K562 (cell line): ENCODE measurements around the gene ZRANB1. TPM values are rescaled to one million over a fixed set of nuclear protein-coding genes. Genes with fewer than 3 reads are reported as not detected.

Source experiments
- ATAC-seq: fragments of 200-7000 bp; cut with Tn5 transposase; 3 replicates; pipeline ENCODE4 v1.9.1; 2020; ENCODE audit warnings: moderate library complexity
- BruUV-seq: library from RNA; stranded (reverse); fragments of 400-500 nt; replicated peaks from 2 replicates; lab custom pipeline; 2021; lab: Mats Ljungman, UMichigan
- CTCF ChIA-PET: fragments of 300-600 bp; formaldehyde crosslinking; extraction: SDS; loops from one replicate; lab custom pipeline; 2021; ENCODE audit warnings: low intra/inter-chr PET ratio; lab: Yijun Ruan, JAX
- POLR2A ChIA-PET: fragments of 300-600, 350-650 bp; sonication (Branson Sonifier 250); formaldehyde crosslinking; extraction: SDS; loops from one replicate; lab custom pipeline; 2021; ENCODE audit warnings: antibody characterized with exemption, inconsistent platforms; lab: Yijun Ruan, JAX
- DNase-seq, 4 experiments: peaks; one replicate each; pipeline versions ENCODE4 v3.0.0 to v3.0.0-alpha.2; 2011 to 2018; ENCODE audit warnings: low spot score in 3 of 4, mixed read lengths in 3 of 4; ENCODE audit errors: extremely low read depth in 1 of 4
- FAIRE-seq: peaks from 2 replicates; lab custom pipeline; 2011; peaks lifted over from hg19 to GRCh38; lab: Jason Lieb, UNC
- H2AFZ ChIP-seq: 2 replicates; pipeline ENCODE4 v1.6.0; 2011; ENCODE audit warnings: low read depth, low read length, control low read depth, inconsistent platforms
- H3K27ac ChIP-seq: fragments of 200-600 bp; 3 replicates; pipeline ENCODE4 v1.8.0; 2011; ENCODE audit warnings: low read depth, mild to moderate bottlenecking, control low read depth, inconsistent platforms, low read length, moderate library complexity, mixed read lengths; ENCODE audit errors: extremely low read depth
- H3K27me3 ChIP-seq, 2 experiments: fragments of 300-600 bp in 1 of 2; 2 replicates in 1 of 2; 3 replicates in 1 of 2; pipeline versions ENCODE4 v1.6.0 to v1.8.0; 2011; ENCODE audit warnings: inconsistent platforms in 2 of 2, low read length in 2 of 2, mild to moderate bottlenecking in 1 of 2, mixed read lengths in 1 of 2, moderate library complexity in 1 of 2; ENCODE audit not compliant: control insufficient read depth in 2 of 2, insufficient read depth in 2 of 2
- H3K36me3 ChIP-seq: fragments of 300-600 bp; 3 replicates; pipeline ENCODE4 v1.8.0; 2011; ENCODE audit warnings: mild to moderate bottlenecking, low read length, inconsistent platforms; ENCODE audit not compliant: control insufficient read depth, insufficient read depth
- H3K4me1 ChIP-seq, 2 experiments: fragments of 200-600 bp in 1 of 2; replicated peaks in 1 of 2; 2 replicates in 1 of 2; 3 replicates in 1 of 2; pipeline versions ENCODE4 v1.5.1 to v1.8.0; 2011; ENCODE audit warnings: inconsistent platforms in 2 of 2, low read length in 2 of 2, mild to moderate bottlenecking in 1 of 2, mixed read lengths in 1 of 2, moderate library complexity in 1 of 2; ENCODE audit not compliant: control insufficient read depth in 2 of 2, insufficient read depth in 2 of 2
- H3K4me2 ChIP-seq: 2 replicates; pipeline ENCODE4 v1.6.1; 2011; ENCODE audit warnings: low read length, control low read depth, inconsistent platforms, mixed read lengths; ENCODE audit not compliant: insufficient read depth
- H3K4me3 ChIP-seq: fragments of 200-600 bp; sonication (generic), shearing (Covaris generic); 2 replicates; pipeline ENCODE4 v1.5.1; 2016; ENCODE audit warnings: control low read depth, inconsistent platforms
- H3K79me2 ChIP-seq: fragments of 200-600 bp; 3 replicates; pipeline ENCODE4 v1.8.0; 2011; ENCODE audit warnings: low read length, inconsistent platforms; ENCODE audit not compliant: control insufficient read depth, insufficient read depth
- H3K9ac ChIP-seq, 2 experiments: 2 replicates each; pipeline versions ENCODE4 v1.6.0 to v1.6.1; 2011; ENCODE audit warnings: low read depth in 2 of 2, low read length in 2 of 2, control low read depth in 1 of 2, inconsistent platforms in 1 of 2, mild to moderate bottlenecking in 1 of 2, mixed read lengths in 1 of 2; ENCODE audit not compliant: insufficient read depth in 1 of 2
- H3K9me1 ChIP-seq: one replicate; pipeline ENCODE4 v1.6.0; 2011; ENCODE audit warnings: inconsistent platforms, mild to moderate bottlenecking, low read length, moderate library complexity; ENCODE audit not compliant: control insufficient read depth, insufficient read depth
- H3K9me3 ChIP-seq: replicated peaks from 2 replicates; pipeline ENCODE4 v1.5.1; 2011; ENCODE audit warnings: low read depth, low read length, inconsistent platforms; ENCODE audit not compliant: control insufficient read depth, insufficient read depth
- H4K20me1 ChIP-seq: replicated peaks from 2 replicates; pipeline ENCODE4 v1.6.1; 2011; ENCODE audit warnings: low read length, inconsistent platforms, mixed read lengths; ENCODE audit not compliant: control insufficient read depth, insufficient read depth
- AFF1 ChIP-seq, 2 experiments: fragments of 450-650 bp; IDR thresholded peaks; 2 replicates each; pipeline ENCODE4 v1.6.1; 2018; ENCODE audit warnings: mild to moderate bottlenecking in 2 of 2, low read depth in 1 of 2; ENCODE audit not compliant: partially characterized antibody in 2 of 2
- NFRKB ChIP-seq: fragments of 450-650 bp; IDR thresholded peaks from 2 replicates; pipeline ENCODE4 v1.6.1; 2016; ENCODE audit warnings: low read depth
- ZFP1 ChIP-seq: fragments of 450-650 bp; formaldehyde crosslinking; IDR thresholded peaks from 2 replicates; pipeline ENCODE4 v1.4.0; 2020; ENCODE audit warnings: mild to moderate bottlenecking, mixed read lengths
- WGBS: fragments of 100-300 bp; shearing (Covaris generic); methylation state at CpG from one replicate; pipeline ENCODE4 v1.1.6; 2016; ENCODE audit warnings: low coverage, mixed read lengths; ENCODE audit not compliant: insufficient coverage; ENCODE audit errors: missing lambda C conversion rate; 5-methylcytosine and 5-hydroxymethylcytosine counted together
- in situ Hi-C: fragments of 300-500 bp; cut with MboI; formaldehyde crosslinking; loops from 4 replicates; pipeline ENCODE4 v1.15.0; 2018; ENCODE audit warnings: inconsistent platforms, mixed read lengths
- intact Hi-C: fragments of 100-400 bp; cut with micrococcal nuclease; formaldehyde crosslinking; loops from 2 replicates; pipeline ENCODE4 v1.14.2; 2022
- polyA plus RNA-seq, 8 experiments: library from polyadenylated mRNA; depleted of rRNA in 4 of 8; stranded (reverse) in 5 of 8; unstranded in 3 of 8; fragments of >200 nt; fragmentation: Nextera tagmentation in 2 of 8; fragmentation: Illumina TruSeq in 1 of 8; extraction: Ambion mirVana in 2 of 8; extraction: Trizol in 1 of 8; gene quantifications; 2 replicates each; pipeline versions ENCODE4 v1.2.1 to v1.2.3, GENCODE V29; 2011 to 2014; ENCODE audit warnings: inconsistent platforms in 1 of 8, missing spikeins in 1 of 8
- total RNA-seq, 7 experiments: library from RNA; depleted of rRNA in 6 of 7; stranded (reverse); fragments of >200 nt in 6 of 7; fragmentation: Illumina TruSeq in 2 of 7; extraction: Trizol in 2 of 7; gene quantifications; 2 replicates each; pipeline versions ENCODE4 v1.2.1 to v1.2.3, GENCODE V29; 2011 to 2021; ENCODE audit warnings: low replicate concordance in 1 of 7

Gene ZRANB1
- total and polyA plus RNA-seq, 9 of the 15 experiments (the other 6 are each of a cell fraction or from before 2014, with no cell fraction given), result 0.07 to 1.1 (median 0.64) TPM

GRCh38 chr10:125009661-125010161 lies 67.8 kb downstream of the ZRANB1 start:
- WGBS, result no CpG with 5 or more reads among the region's 15 CpGs
- Histone ChIP-seq H3K4me2 (no peak overlapping the region), H4K20me1 (no peaks in the 10 kb centered on the region), H3K9me1 (no peaks in the 10 kb centered on the region), H3K4me3 (no peak overlapping the region), H3K27me3 (no peaks in the 10 kb centered on the region), H3K9ac (no peak overlapping the region), H3K27ac (no peak overlapping the region)
- CTCF ChIA-PET, result no interaction called here
- no peak for DNase-seq
- POLR2A ChIA-PET, result no interaction called here
- intact Hi-C loops, result no loop called here
- TF ChIP-seq NFRKB, result no peak
- TF ChIP-seq ZFP1 (CRISPR knock-in tag), result no peak
- TF ChIP-seq AFF1 (IDR thresholded peaks at IDR 0.05; ENCODE audit: low read depth in 1 of 2, partially characterized antibody in 2 of 2), result no peak
- TF ChIP-seq, all 486 proteins: peak for 0
- H3K79me2 ChIP-seq, result no peaks in the 10 kb centered on the region
- no peak for FAIRE-seq
- BruUV-seq, result no TSS peak
- in situ Hi-C loops, result no loop called here
- no peaks in the 10 kb centered on the region for H3K36me3 ChIP-seq
- H2AFZ ChIP-seq, result no peak overlapping the region
- no peaks in the 10 kb centered on the region for H3K4me1 ChIP-seq
- no peaks in the 10 kb centered on the region for H3K9me3 ChIP-seq
- ATAC-seq, result no peak
